AML-193 (cell line): ENCODE results near the gene SLC7A4.

Experiments
- DNase-seq, 2 experiments: peaks; one replicate each; lab custom pipeline; 2025; lab: John Stamatoyannopoulos, UW

The SLC7A4 gene

DNA sequence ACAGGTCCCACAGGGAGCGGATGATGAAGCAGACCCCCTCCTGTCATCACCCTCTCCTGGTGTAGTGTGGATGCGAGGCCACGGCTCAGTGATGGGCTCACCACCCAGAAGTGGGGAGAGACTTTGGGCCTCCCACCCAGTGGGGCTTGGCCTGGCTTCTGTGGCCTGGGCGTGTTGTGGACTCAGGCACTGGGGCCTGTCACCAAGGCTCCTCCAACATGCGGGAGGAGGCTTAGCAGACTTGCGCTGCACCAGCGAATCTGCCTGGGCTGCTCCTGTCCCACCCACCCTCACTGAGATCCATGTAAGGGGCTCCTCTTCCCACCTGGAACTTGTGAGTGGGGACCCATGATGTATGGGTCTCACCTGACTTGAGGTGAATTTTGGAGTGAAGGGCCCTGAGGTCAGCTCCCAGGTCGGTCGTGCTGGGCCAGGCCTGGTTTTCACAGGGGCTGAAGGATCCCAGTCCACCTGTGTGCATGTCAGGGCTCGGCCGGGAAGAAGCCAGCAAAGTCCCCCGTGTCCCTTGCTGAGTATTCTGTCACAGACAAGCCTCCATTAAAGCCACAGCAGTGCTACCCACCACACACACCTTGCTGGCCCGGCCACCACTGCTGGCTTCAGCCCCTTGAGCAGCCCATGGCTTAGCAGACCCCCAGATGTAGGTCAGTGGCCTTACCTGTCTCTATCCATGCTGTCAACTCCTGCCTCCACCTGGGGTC is 34.7 kb downstream of the SLC7A4 start:
- no peak for DNase-seq

DNA sequence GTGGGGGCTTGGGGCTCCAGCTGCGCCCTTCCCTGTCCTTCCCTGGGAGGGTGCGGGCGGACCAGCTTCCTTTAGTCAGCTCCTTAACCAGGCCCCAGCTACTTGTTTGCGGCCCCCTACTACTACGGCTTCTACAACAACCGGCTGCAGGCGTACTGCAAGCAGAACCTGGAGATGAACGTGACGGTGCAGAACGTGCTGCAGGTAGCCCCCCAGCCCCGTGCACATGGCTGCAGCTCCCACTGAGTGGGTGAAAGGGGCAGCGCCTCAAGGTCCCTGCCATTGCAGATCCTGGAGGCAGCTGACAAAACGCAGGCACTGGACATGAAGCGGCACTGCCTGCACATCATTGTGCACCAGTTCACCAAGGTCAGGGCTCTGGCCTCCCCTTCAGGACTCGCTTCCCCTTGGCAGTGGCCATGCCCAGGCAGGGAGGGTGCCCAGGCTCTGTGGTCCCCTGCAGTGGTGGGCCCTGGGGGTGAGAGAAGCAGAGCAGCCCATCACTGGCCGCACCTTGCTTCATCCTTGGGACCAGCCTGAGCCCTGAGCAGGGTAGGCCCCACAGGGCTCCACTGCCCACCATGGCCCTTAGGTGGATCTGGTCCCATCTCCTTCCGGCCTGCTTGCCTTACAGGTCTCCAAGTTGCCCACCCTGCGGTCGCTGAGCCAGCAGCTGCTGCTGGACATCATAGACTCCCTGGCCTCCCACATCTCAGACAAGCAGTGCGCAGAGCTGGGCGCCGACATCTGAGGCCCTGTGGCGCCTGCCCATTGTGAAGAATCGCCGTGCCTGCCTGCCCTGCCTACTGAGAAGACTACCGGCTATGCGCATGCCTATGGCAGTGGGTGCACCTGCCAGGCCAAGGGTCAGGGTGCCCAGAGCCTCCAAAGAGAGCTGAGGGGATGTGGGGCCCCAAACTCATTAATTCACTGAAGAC is 35.5 kb downstream of the SLC7A4 start:
- no peak for DNase-seq

DNA sequence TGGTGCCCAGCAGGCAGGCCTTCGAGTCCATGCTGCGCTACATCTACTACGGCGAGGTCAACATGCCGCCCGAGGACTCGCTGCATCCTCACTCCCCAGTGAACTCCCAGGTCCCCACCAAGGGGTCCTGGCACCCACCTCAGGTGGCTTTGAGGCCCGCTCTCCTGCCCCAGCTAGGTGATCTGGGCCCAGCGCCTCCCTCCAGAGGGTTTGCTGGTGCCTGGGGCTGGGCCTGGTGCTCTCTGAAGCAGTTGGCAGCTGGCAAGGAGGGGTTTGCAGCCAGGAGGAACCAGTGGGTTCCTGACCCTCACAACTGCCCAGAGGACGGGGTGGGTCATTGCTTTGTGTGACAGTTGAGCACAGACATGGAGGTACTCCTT is 36.3 kb downstream of the SLC7A4 start:
- no peak for DNase-seq

DNA sequence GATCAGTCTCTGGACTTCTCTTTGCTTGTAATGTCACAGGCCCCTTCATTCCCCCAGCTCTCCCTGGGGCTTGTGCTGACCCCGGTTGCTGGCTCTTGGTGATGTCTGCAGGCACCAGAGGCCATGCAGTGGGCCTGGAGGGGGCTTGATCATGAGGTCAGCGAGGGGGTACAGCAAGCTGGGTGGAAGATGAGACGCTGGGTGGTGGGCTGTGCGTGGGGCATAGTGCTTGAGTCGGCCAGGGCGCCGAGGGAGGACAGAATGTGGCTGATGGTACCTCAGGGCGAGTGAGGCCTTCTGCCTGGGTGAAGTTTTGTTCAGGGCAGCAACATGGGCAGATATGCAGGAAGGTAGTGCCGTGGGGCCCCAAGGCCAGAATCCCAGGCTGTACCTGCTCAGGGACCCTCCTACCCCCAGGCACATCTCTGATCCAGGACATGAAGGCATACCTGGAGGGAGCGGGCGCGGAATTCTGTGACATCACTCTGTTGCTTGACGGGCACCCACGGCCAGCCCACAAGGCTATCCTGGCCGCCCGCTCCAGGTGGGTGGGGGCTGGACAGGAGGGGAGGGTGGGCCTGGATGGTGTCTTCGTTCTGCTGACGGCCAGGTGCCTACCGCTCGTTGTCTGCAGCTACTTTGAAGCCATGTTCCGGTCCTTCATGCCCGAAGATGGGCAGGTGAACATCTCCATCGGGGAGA is 36.9 kb downstream of the SLC7A4 start:
- no peak for DNase-seq

DNA sequence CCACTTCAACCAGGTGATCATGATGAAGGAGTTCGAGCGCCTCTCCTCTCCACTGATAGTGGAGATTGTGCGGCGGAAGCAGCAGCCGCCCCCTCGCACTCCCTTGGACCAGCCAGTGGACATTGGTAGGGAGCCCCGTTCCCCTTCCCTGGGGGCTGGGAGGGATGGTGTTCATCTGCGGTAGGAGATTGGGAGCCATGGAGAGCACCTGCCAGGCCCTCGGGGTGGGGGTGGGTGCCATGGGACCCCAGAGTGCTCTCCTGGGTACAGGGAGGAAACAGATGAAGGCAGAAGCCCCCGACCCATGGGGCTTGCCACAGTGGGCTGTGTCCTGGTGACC is 37.5 kb downstream of the SLC7A4 start:
- DNase-seq, result no peak

DNA sequence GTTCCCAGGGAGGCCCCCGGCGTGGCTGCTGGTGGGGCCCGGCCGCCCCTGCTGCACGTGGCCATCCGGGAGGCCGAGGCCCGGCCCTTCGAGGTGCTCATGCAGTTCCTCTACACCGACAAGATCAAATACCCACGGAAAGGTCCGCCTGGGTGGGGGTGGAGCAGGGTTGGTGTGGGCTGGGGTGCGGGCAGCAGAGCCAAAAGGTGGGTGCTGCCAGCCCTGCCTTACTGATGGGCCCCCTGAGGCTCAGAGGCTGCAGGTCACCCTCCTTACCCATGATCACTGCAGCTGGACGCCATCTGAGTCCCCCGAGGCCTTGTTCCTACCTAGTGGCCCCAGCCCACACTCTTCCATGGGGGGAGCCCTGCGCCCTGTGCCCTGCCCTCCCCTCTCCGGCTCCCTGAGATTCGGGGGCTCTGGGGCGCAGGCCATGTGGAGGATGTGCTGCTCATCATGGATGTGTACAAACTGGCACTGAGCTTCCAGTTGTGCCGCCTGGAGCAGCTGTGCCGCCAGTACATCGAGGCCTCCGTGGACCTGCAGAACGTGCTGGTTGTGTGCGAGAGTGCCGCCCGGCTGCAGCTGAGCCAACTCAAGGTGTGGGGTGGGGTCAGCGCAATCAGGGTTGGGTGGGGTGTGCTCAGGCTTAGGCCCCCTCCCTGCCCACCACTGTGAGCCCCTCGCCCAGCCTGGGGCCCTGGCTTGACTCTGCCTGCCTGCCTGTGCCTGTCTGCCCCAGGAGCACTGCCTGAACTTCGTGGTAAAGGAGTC is 38.0 kb downstream of the SLC7A4 start:
- DNase-seq, result no peak

DNA sequence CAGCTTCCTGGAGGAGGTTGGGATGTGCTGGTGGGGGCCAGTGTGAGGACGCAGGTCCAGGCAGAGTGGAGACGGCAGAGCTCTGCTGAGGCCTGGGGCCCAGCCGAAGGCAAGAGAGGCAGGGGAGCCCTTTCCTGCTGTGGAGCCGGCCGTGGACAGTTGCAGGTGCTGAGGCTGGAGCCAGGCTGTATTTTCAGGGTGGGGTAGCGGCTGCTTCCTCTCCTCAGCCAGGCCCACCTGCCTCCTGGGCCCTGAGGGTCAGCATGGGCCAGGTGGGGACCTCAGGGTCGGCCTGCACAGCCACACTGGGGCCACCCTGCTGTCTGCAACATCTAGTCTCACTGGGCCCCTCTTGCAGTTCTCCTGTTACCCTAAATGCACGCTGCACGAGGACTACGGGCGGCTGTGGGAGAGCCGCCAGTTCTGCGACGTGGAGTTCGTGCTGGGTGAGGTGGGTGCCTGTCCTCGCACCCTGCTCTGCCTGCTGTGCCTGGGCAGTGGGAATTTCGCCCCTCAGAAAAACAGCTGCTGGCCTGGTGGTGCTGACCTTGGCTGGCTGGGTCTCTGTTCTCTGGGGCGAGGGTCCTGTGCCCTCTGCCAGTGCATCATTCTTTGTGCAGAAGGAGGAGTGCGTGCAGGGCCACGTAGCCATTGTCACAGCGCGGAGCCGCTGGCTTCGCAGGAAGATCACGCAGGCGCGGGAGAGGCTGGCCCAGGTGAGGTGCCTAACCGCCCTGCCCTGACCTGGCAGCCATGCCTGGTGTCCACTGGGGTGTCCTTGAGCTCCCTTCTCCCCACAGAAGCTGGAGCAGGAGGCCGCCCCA is 38.8 kb downstream of the SLC7A4 start:
- DNase-seq, result no peak

DNA sequence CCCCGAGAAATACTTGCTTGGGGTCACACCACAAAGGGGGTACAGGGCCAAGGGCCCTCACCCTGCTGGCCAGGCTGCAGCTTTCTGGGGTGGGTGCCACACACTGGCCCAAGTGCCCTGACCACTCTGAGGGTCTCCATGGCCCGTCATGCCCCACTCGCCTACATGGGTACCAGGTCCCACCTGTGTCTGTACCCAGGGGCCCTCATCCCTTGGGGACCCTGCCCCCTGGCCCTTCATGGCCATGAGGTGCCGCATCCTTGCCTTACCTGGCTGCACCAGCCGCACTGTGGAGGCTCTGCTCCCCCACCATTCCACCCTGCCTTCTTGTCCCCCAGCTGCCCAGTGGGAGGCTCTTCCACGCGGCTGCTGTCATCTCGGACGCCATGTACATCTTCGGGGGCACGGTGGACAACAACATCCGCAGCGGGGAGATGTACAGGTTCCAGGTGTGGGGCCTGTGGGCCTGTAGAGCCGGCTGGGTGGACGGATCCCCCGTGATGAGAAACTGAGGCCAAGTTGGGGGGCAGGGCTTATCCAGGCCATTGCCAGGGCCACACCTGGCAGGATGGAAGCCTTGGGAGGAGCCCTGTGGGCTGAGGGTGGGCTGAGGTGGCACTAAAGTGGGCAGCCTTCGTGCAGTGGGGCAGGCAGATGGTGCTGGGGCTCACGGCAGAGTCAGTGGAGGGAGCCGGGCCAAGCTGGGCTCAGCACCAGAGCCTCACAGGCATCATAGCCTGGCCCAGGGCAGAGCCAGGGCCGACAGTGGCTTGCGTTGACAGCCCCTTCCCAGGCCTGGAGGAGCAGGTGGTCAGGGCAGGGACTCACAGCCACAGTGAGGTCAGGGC is 39.7 kb downstream of the SLC7A4 start:
- no peak for DNase-seq

DNA sequence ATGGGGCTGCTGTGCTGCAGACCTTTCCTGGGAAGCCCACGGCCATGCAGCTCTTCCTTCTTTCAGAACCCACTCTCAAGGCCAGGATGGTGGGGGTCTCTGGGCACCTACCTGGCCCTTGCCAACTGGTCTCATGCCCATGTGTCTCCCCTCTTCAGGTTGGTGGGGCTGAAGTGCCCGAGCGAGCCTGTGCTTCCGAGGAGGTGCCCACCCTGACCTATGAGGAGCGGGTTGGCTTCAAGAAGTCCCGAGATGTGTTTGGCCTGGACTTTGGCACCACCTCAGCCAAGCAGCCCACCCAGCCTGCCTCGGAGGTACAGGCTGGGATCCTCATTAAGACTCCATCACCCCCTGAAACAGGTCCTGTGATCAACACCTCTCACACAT is 40.3 kb downstream of the SLC7A4 start:
- no peak for DNase-seq

DNA sequence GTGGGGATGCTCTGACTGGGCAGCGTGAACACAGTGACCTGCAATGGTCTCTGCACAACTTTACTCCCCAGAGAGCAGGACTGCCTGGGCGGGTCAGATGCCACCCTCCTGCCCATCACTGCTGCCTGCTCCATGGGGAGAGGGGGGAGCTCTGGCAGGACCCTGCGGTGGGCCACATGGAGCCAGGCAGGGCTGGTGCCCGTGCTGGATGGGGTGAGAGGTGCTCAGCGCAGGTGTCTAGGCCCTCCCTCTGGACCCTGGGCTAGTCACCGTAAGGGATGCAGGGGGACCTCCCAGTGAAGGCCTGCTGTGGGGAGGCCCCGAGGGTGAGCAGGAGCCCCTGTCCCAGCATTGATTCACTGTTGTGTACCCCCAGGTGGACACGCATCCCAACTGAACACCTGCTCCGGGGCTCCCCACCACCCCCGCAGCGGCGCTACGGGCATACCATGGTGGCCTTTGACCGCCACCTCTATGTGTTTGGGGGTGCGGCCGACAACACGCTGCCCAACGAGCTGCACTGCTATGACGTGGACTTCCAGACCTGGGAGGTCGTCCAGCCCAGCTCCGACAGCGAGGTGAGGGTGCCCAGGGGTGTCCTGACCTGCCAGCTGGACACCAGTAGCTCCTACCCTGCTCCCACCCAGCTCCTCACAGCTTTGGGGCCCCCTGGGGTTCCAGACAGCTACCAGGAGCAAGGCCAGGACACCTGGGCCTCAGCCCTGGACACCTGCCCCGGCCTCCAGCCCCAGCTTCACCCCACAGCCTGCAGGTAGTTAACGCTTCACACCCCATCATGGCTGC is 40.9 kb downstream of the SLC7A4 start:
- DNase-seq, result no peak

DNA sequence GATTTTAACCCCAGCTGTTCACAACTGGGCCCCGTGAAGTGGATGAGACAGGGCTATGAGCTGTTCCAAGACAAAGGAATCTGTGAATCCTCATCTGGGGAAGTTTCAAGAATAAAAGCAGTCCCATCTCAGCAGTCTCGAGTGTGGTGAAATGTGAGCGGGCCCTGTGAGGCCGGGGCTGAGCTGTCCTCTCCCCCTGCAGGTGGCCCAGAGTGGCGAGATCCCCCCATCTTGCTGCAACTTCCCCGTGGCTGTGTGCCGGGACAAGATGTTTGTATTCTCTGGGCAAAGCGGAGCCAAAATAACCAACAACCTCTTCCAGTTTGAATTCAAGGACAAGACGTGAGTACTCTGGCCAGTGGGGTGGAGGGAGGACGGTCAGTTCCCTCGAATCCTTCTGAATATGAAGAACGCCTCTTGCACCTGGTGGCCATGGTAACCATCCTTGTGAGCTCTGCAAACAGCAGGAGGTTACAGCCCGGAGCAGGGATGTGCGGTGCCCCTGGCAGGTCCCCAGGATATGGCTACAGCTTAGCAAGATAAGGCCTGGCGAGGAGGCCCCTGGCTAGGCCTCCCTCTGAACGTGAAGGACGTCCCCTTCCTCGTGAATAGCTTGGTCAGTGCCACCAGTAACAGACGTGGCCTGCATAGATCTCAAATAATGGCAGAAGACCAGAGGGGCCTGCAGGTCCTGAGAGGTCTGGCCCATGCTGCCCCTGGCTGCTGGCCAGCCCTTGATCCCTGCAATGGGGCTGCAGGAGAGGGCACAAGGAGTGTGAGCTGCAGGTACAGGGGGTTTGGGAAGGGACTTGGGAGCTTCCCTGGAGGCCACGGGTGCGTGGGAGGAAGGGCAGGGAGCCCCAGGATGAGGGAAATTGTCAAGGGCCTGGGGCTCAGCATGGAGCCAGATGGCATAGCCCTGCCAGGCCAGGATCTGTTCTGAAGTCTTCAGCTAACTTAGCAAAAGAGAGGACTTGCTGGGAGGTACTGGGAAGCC is 41.9 kb downstream of the SLC7A4 start:
- no peak for DNase-seq

DNA sequence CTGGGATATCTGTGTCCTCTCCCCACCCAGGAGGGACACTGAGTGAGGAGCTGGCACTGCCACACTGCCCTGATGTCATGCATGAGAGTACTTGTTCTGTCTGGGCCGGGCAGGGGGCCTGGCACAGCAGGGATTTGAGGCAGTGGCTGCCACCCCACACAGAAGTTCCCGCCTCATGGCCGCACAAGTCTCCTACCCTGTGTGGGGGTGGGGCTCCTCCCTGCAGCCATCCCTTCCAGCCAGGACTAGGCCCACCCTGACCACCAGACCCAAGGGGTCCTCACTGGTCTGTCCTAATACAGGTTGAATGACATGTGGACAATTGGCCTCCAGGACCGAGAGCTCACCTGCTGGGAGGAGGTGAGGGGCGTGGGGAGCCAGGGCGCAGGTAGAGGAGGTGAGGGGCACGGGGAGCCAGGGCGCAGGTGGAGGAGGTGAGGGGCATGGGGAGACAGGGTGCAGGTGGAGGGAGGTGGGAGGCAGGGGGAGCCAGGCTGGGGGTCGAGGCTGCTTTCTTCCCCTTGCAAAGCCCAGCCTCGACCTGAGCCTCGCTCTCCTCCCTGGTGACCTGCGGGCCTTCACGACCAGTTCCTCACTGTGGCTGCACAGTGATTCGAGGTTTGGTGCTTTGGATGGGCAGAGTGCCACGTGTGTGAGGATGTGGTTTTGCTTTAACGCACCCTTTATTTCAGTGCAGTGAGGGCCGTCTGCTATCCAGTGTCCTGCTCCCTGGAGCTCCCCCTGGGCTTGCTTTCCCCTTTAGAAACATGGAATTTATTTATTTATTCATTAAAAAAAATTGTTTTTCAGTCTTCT is 42.8 kb downstream of the SLC7A4 start:
- DNase-seq, result no peak

DNA sequence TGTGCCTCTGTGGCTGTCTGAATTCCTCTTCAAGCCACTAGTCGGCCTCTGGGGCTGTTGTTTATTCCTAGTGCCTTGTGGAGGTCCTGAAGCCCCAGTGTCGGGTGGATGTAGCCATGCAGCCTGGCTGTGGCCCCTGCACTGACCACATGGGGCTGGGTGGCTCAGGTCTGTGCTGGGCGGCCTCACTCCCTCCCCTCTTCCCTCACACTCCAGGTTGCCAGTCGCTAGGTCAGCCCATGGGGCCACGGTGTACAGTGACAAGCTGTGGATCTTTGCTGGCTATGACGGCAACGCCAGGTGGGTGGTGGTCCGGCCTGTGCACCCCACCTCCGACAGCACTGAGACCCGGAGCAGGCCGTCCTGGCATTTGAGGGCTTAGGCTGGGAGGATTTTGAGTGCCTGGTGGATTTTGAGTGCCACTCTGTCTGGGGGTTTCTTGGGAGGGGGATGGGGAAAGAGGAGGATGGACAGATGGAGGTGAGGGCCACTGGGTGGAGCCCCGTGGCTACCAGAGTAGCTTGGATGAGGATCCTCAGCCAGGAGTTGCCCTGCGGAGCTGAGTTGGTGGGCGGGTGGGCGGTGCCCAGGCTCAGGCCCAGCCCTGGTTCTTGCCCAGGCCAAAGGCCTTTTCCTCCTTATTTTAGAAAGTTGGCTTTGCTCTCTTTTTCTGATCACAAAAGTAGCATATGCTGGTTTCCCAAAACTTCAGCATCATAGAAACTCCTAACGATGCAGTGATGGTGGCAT is 43.6 kb downstream of the SLC7A4 start:
- no peak for DNase-seq

DNA sequence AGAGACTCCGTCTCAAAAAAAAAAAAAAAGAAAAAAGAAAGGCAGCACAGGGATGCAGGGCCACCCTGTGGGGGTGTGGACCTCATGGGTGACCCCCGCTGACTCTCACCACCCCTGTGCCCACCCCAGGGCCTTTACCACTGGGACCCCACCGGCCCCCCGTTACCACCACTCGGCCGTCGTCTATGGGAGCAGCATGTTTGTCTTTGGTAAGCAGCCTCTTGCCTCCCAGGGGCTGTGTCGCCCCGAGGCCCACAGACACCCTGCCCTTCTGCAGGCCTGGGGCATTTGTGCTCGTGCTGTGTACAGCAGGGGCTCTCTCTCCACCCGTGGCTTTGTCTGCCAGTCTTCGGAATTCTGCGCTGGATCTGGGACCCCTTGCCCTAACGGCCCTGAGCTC is 45.0 kb downstream of the SLC7A4 start:
- DNase-seq, result no peak

DNA sequence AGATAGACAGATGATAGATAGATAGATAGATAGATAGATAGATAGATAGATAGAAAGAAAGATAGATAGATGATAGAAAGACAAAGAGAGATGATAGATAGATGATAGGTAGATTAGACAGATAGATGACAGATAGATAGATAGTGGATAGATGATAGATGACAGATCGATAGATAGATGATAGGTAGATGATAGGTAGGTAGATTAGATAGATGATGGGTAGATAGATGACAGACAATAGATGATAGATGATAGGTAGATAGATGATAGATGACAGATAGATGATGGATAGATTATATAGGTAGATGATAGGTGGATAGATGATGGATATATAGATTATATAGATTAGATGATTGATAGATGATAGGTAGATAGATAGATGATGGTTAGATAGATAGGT is 46.0 kb downstream of the SLC7A4 start:
- DNase-seq, result no peak

DNA sequence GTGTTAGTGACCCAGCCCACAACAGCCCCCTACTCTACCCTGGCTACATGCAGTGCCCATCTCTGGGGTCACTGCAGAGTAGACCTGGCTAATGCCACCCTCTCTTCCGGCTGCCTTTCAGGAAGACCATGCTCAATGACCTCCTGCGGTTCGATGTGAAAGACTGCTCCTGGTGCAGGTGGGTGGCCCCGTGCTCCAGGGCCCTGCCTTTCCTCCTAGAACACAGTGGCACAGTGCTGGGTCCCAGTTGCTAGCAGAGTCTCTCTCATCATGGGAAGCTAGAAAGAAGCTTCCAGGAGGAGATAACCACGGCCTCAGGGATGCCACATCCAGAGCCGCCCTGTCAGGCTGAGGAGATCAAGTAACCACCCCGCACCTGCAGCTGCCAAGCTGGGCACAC is 46.6 kb downstream of the SLC7A4 start:
- DNase-seq, result no peak
